ENCODE data around the gene TMEFF2.

TMEFF2 gene

DNA sequence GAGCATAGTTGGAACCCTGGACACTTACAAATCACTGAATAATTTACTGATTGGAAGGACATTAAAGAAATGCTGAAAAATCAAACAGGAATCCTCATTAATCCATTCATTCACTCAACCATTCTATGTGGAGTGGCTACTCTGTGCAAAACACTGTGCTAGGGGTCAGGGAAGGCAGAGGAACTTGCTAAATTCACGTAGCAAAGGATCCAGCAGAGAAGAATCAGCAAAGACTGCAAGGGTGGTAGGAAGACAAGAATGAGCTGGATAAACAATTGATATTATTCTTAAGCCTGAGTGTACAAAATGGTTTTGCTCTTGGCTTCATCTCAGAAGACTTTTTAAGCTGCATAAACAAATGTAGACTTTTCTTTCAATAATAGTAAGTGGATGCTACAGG is 183.5 kb downstream of the TMEFF2 start:
- no peak for DNase-seq (ENCODE audit: low read depth)

DNA sequence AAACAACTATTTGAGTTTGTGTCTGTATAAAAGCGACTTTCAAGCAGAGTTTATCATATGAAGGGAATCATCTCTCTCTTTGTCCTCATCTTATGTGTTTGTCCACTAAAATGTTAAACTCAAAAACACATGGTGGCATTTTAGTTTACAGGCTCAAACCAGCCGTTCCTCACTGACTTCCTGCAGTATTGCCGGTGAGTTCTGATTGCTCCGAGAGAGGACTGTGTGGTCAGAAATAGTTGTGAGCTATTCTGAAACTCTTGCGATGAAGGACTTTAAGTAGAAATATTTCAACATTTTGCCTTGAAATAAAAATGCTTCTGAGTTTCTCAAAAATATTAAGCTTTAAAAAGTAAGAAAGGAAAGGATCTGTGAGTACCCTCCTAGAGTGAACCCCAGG is 184.7 kb downstream of the TMEFF2 start:
- no peak for DNase-seq (ENCODE audit: low read depth)

DNA sequence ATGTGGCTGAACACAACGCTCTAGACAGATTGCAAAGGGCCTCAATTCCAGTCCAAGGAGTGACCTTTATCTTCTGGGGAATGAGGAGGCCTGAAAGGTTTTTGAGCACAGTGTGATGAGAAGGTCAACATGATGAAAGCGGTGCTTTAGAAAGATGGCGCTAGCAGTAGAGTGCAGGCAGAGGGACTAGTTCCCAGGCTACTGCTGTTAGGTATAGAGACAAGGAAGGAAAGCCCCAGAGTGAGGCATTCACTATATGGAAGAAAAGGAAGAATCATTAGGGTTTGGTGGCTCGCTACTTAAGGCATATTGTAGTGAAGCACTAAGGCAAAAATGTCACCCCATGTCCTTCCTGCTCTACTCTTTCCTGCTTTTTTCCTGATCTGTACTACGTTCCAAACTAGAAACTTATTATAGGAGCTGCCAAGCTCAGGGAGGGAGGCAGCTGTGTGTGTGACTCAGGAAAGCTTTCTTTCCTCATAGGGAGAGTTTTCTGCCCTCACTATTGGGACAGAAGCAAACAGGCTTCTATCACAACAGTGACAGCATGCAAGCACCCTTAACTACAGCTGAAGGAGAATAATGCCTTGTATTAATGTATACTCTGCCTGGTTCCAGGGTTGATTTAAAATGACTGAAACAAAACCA is 187.0 kb downstream of the TMEFF2 start:
- no peak for DNase-seq (ENCODE audit: low read depth)

DNA sequence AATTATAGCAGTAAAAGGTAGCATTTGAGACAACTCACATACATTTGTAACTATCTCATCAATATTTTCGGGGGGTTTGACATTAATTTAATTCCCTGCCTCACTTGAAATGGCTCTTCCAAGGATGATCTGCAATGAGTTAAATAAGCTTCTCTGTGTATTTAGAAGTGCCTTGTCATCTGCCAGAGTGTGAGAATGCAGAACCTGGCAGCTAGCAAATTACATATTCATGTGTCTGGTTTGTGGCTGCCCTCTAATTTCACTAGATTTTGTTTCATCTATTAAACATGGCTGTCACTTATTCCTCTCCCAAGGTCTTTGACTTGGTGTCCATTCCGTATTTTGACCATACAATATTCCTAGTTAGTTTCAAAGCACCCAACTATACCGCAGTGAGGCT is 189.5 kb downstream of the TMEFF2 start:
- DNase-seq (ENCODE audit: low read depth), result no peak

DNA sequence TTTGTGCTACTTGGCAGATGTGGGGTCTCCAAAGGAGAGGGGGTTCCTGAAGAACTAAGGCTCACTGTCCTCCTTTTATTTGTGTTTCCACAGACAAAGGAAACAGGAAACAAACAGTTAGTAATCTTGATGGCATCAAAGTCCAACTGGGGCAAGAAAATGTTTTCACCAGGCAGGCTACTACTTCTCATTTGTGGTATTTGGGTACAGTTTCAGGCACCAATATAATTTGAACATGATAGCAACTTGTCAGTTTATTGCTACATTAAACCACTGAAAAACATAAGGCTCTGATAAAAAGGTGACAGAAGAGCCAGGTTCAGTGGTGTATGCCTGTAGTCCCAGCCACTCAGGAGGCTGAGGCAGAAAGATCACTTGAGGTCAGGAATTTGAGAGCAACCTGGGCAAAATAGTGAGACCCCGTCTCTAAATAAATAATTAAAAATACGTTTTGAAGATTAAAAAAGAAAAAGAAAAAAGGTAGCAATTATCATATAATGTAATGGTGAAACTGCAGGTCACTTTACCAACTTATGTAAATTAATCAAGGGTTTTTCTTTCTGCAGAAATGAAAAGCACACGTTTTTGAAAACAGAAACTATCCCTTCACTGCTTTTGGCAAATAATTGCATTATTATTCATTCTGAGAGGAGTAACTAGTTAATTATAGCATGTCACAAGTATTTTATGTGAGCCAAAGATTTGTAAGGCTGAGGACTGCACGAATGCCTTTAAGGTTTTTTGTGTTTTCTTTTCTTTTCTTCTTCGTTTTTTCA is 190.4 kb downstream of the TMEFF2 start:
- DNase-seq (ENCODE audit: low read depth), result no peak

DNA sequence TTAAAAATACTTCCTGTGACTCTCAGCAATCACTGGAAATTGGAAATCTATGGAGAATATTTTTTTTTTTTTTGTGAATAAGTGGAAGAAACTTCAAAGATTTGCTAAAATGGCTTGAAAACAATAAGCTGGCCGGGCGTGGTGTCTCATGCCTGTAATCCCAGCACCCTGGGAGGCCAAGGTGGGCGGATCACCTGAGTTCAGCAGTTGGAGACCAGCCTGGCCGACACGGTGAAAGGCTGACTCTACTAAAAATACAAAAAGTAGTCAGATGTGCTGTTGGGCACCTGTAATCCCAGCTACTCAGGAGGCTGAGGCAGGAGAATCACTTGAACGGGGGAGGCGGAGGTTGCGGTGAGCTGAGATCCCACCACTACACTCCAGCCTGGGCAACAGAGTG is 192.3 kb downstream of the TMEFF2 start:
- no peak for DNase-seq (ENCODE audit: low read depth)

DNA sequence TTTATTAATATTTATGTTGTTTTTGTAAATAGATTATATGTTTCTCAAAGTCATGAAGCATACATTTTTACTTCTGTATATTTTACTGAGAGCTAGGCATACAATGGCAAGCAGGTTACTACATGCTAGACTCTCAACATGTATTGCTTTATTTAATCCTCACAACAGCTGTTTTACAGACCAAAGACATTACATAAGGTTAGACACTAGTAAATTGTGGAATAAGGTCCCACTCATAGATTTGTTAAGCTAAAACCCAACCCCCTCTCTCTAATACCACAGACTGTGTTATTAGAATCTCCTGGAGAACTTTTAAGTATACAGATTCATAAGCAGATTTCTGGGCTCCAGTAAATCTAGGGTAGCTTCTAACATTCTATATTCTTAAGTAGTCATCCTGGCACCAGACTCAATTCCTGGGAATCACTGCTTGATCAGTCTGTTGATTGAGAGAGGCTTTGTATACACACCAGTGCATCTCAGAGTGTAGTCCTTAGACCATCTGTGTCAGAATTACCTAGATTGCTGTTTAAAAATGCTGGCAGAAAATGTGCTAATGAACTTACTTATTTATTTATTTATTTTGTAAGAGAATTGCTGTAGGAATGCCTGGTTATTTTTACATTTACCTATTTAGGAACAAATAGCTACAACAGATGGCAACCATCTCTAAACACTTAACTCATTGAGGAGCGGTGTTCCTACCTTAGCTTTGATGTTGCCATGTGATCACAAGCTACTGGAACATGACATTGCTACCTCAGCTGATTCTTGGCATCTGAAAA is 194.3 kb downstream of the TMEFF2 start:
- DNase-seq (ENCODE audit: low read depth), result no peak

DNA sequence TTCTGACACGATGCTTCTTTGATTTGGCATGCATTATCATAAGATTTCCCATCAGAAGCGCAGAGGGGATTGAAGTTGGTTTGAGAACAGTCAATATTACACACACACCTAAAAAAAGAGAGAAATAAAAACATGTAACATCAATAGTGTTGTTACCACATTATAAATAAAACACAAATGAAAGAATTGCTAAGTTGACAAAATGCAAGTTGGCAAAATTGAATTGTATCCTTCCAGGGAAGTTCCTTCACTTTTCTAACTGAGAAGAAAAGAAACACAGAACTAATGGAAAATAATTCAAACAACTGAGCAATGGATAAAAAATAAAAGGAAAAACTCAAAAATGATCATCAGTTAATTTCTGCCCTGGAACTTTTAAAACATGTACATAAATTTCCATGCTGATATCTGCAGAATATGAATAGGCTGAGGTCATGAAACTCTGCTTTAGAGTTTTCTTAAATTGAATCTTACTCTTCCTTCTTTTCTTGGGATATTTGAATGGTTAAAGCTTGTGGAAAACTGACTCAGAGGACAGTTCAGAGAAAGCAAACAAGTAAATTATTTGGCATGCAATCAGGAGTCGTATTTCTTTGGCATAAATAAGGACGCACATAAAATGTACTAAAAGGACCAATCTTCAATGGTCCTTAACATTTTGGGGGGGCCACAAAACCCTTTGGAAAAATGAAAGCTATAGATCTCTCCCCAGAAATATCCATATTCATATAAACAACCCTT is 195.5 kb downstream of the TMEFF2 start:
- DNase-seq (ENCODE audit: low read depth), result no peak

DNA sequence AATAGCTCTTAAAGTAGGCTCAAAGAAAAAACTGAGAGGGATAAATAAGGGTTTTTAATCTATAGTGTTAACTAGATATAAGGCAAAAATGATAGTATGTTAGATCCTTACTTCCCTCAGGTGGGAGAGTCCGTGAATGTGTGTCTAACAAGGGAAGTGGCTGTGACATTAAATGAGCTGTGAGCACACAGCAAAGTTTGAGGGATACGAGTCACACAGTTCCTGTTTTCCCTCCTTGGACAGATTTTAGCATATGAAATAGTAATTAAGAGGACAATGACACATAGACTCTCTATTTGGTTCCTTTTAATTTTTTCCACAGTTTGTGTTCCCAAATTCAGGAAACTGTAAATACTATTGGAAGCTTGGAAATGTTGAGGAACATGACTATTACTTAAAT is 199.4 kb downstream of the TMEFF2 start:
- DNase-seq (ENCODE audit: low read depth), result no peak

DNA sequence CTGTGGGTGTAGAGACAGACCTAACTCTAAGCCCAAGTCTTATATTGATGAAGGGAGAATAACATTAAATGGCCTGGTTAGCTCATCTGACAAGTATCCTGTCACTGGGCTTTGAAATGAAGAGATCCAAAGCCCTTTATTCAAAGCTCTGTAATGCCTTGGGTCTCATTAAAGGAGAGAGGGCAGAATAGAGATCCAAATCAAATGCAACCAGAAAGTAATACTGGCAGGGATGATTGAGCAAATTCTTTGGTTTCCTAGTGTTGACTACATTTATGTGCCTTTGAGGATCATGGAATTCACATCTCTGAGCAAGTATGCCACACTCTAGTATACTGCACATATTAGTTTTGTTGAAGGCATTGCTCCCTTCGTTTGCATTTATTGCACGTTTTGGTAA is 200.0 kb downstream of the TMEFF2 start:
- no peak for DNase-seq (ENCODE audit: low read depth)

DNA sequence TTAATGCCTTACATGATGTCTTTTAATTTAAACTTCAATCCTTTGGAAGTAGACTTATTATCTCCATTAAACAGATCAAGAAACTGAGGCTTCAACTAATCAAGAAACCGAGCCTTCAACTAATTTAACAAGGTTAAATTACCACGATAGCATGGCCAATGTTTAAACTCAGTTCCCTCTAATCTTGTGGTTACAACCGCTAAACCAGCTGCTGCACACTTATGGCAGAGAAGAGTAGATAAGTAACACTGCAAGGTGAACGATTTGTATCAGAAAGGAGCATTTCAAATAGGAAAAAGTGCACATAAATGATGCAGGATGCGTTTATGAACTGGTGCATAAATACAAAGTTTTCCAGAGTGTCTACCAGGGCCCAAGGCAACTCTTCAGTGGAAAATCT is 203.3 kb downstream of the TMEFF2 start:
- no peak for DNase-seq (ENCODE audit: low read depth)

DNA sequence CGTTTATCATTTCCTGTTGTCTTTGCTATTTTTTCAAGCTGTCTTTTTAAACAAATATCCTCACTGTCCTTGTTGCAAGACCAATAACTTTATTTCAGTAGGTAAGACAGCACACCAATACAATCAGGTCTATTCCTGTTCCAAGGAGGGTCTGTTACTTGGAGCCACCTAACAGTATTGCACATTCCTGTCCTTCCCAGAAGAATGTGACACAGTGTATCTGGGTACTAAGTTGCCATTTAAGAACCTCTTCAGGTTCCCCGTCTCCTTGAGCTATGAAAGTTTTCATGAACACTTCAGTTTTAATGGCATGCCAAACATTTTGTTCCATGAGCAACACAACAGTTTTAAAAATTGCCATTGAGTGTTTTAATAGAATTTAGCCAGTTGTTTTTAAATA is 209.0 kb downstream of the TMEFF2 start:
- no peak for DNase-seq (ENCODE audit: low read depth)

DNA sequence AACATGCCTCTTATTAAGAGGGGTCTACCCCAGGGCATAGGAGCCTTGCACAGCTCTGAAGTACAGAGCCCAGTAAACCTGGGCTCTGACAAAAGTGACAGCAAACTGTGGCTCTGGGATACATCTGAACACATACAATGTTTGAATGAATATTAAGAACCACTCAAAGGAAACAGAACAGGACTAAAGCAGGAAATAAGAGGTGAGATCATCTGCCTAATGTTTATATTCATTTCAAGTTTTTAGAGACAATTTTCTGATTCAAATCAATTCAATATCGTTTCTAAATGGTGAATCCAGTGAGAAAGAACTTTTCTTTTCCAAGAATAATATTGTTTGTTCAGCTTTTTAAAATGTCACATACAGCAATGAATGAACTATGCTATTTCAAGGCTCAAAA is 211.1 kb downstream of the TMEFF2 start:
- no peak for DNase-seq (ENCODE audit: low read depth)

DNA sequence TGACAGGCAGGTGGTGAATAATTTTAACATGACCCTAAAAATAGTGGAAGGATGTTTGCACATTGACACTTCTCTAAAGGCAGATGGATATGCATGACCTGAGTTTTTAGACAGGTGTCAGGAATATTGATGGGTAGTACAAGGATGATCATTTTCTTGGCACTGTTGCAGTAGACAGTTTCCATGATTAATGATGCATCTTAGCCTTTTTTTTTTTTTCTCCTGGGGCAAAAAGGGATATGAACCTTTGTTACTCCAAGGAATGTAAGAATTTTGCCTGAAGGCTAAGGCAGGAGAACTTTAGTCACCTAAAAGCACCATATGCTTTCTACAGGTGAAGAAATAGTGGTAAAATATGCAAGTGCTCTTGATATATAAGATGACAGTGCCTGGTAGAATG is 211.5 kb downstream of the TMEFF2 start:
- DNase-seq (ENCODE audit: low read depth), result no peak

DNA sequence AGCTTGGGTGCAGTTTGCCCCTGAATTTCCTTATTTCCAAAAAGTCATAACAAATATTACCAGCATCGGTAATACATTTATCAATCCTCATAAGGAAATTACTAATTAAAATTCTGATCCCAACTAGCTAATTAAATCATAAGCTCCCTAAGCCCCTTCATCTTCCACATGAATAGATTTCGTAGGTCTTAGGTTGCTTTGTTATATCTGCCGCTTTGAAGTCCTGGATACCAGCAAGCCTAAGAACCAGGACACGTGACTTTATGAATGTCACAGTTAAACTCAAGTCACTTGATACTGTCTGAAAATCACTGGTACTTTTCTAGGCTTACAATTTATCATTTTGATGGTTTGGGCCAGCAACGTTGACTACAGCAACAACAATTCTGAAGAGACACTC is 213.0 kb downstream of the TMEFF2 start:
- DNase-seq (ENCODE audit: low read depth), result no peak

DNA sequence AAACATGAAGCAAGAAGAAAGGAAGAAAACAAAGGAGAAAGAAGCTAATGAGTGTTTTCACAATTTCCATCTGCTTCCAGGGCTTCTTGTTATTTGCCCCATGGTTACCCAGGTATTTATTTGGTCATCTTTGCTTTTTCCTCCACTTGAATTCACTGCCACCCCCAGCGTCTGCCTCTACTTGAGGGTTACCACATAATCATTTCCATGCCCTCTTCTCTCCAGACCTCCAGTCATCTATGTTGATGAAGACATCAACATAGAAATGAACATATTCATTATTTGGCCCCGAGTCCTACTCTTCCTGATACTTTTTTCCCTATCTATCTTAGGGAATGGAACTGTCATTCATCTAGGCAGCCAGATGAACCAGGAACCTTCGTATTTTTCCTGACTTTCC is 214.2 kb downstream of the TMEFF2 start:
- no peak for DNase-seq (ENCODE audit: low read depth)

DNA sequence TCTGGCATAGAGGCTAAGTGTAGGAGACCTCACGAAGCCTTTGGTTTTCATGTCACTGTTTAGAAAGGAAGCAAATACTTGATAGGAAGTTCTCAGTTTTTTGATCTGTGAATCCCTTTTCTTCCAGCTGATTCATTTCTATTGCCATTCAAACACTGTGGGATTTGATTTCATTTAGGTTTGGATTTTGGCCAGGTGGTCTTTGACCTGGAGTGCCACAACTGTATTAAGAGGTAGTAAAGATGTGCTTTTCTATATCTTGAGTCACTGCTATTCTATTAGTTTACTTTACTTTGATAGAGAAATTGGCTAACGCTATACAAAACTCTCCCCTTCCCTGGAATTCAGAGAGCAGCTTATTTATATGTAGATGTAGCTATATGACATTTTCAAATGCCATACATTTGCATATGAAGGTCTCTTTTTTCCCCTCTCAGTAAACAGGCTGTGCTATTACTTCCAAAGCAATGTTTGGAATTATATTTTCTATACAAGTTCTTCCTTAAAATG is 215.5 kb downstream of the TMEFF2 start:
- no peak for DNase-seq (ENCODE audit: low read depth)

DNA sequence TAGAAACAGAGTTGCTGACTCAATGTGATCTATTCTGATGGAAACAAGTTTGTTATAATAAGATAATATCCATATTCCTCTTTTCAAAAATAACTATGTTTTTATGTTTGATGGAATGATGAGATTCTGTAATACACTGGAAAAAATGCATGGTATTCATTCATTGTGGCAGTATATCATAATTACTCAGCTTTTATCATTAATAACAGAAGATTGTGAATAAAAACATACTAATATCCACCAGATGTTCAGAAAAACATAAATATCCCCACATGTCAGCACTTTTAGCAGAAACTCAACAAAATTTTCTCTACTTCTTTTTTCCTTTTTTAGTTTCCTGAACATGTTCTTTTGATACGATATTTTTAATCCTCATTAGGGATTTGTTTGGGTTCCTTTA is 217.0 kb downstream of the TMEFF2 start:
- no peak for DNase-seq (ENCODE audit: low read depth)

DNA sequence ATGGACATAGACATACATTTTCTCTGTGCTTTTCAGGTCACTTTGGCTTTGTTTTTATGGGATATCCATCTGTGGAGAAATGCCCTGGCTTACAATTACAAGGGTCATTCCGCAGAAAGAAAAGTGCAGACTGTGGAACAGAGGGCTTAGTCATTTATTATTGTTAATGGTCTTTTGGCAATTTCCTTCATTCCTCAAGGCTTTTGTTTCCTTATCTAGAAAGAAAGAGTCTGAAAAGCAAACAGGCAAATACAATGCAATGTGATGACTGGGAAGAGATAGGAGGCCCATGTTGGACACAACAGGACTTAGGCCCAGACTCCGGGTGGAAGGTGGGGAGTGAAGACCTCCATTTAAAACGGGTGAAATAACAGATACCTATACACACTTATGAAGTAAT is 218.3 kb downstream of the TMEFF2 start:
- DNase-seq (ENCODE audit: low read depth), result no peak

DNA sequence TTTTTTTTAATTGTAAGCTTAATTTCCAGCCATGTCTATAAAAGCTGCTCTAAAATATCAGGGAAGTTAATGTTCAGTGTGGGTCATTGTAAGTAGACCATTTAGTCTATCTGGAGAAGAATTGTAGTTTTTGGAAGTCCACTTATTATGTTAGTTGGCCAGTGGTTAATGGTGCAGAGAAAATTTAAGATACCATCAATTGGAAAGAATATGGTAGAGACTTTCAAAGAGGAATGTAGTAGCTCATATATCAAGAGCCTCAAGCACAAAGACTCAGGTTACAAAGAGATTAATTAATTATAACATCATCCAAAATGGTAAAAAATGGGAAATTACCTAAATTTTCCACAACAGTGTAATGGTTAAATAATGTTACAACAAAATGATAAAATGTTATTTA is 220.1 kb downstream of the TMEFF2 start:
- no peak for DNase-seq (ENCODE audit: low read depth)

DNA sequence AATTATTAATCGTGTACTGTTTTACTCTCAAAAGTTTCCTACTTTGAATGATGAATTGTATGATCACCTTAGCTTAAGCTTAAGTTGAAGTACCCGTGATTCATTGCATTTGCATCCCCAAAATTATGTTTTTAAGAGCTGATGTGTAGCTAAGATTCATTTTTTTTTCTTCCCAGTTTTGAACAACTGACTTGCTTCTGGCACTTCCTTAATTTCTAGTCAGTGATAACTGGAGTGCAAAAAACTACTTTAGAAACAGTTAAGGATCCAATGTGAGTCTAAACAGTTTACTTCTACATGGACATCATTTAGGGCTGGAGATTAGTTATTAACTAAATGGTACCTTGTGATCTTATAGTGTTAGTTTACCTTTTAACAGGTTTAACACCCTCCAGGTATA is 223.9 kb downstream of the TMEFF2 start:
- no peak for DNase-seq (ENCODE audit: low read depth)

DNA sequence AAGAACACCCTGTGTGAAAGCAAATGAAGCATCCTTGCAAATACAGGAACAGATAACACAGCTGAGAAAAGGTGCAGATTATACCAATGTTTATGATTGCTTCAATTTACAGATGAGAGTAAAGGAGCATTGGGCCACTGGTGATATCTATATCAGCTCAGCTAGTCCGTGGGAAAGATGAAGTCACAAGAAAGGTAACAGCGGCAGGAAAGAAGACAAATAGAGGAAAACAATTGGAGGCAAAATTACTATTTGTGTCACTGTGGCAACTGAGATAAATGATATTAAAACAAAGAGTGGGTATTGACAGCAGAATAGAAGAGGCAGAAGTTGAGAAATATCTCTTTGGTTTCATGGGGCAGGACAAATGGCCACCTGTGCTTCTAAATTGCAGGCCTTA is 226.6 kb downstream of the TMEFF2 start:
- DNase-seq (ENCODE audit: low read depth), result no peak

Measured in T-helper 22 cell (primary cell).